ENCODE data around the gene FLNB. TPM values are rescaled to one million over a fixed set of nuclear protein-coding genes. Genes with fewer than 3 reads are reported as not detected.

Gene FLNB
- total RNA-seq, 1 donor from 2014 or later: 32.0 TPM

DNA sequence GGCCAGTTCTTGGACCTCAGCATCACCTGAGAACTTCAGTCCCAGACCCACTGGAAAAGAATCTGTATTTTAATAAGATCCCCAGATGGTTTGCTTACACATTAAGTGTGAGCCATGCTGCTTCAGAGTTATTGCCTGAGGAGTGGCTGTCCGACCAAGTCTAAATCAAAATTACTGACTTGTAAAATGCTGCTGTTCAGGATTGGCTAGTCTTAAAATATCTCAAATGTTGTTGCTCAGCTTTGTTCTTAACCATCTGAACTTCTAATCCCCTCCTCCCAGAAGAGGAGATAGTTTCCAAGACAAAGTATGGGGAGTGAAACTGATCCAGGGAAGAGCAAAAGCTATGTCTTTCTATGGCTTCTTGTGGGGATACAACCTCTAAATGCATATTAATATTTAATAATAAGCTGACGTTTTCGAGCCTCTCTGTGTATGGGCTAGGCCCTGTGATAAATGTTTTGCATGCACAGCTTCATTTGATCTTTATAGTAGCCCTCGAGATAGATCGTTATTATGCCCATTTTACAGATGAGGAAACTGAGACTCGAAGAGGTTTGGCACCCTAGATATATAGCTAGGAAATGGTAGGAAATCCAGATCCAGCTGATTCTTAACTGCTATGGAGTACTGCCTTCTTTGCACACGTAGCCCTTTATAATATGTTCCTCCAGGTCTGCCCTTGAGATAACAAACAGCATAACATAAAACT is 150.4 kb downstream of the FLNB start:
- no peaks in the 10 kb centered on the region for H3K27me3 ChIP-seq
- peaks cover 5% of the 10 kb centered on the region for H3K4me1 ChIP-seq
- Mint-ChIP-seq H3K36me3 (peaks cover 14% of the 10 kb centered on the region), H3K27me3 (ENCODE audit: insufficient read depth, low read depth) (peaks cover 3% of the 10 kb centered on the region), H3K27ac (no peak overlapping the region), H3K4me3 (no peak overlapping the region), H3K4me1 (peaks cover 30% of the 10 kb centered on the region), H3K9me3 (no peaks in the 10 kb centered on the region)
- DNase-seq (ENCODE audit: low spot score): no peak
- no peak overlapping the region for H2AFZ ChIP-seq (replicated peaks)
- H3K4me2 ChIP-seq: no peak overlapping the region
- H3K4me3 ChIP-seq: no peak overlapping the region
- no peaks in the 10 kb centered on the region for H3K79me2 ChIP-seq (ENCODE audit: low read depth)
- H3K9me3 ChIP-seq (ENCODE audit: low read depth): no peaks in the 10 kb centered on the region
- H3K27ac ChIP-seq: no peak overlapping the region
- no peaks in the 10 kb centered on the region for H3F3A ChIP-seq (ENCODE audit: low read depth)
- H3K36me3 ChIP-seq: no peaks in the 10 kb centered on the region
- no peak overlapping the region for H3K9ac ChIP-seq
- no peaks in the 10 kb centered on the region for H4K20me1 ChIP-seq (ENCODE audit: low read depth)
- TF ChIP-seq EZH2 (IDR thresholded peaks at IDR 0.05): no peak
- TF ChIP-seq, protein P1, sequence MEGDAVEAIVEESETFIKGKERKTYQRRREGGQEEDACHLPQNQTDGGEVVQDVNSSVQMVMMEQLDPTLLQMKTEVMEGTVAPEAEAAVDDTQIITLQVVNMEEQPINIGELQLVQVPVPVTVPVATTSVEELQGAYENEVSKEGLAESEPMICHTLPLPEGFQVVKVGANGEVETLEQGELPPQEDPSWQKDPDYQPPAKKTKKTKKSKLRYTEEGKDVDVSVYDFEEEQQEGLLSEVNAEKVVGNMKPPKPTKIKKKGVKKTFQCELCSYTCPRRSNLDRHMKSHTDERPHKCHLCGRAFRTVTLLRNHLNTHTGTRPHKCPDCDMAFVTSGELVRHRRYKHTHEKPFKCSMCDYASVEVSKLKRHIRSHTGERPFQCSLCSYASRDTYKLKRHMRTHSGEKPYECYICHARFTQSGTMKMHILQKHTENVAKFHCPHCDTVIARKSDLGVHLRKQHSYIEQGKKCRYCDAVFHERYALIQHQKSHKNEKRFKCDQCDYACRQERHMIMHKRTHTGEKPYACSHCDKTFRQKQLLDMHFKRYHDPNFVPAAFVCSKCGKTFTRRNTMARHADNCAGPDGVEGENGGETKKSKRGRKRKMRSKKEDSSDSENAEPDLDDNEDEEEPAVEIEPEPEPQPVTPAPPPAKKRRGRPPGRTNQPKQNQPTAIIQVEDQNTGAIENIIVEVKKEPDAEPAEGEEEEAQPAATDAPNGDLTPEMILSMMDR (IDR thresholded peaks at IDR 0.05): no peak
- no peak for TF ChIP-seq EZH2phosphoT487 (IDR thresholded peaks at IDR 0.05)

DNA sequence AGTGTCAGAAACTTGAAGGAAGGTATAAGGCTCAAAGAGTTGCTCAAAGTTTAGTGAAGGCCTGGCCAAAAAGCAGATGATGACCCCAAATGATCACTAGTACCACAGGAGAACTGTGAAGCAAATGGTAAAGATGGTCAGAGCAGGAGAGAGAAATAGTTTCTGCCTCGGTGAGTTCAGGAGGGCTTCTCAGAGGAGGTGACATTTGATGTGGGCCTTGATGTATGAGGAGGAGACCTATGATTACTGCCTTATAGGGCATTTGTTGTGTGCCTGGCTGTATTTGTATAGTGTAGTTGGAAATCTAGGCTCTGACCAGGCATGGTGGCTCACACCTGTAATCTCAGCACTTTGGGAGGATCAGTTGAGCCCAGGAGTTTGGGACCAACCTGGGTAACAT is 152.2 kb downstream of the FLNB start:
- Histone ChIP-seq H3K79me2 (ENCODE audit: low read depth) (no peaks in the 10 kb centered on the region), H2AFZ (replicated peaks) (no peak overlapping the region), H3K4me1 (peaks cover 15% of the 10 kb centered on the region), H3K4me2 (no peak overlapping the region), H3K9ac (no peak overlapping the region), H3K4me3 (no peak overlapping the region), H4K20me1 (ENCODE audit: low read depth) (no peaks in the 10 kb centered on the region), H3F3A (ENCODE audit: low read depth) (peaks cover 2% of the 10 kb centered on the region), H3K27me3 (no peaks in the 10 kb centered on the region), H3K27ac (no peak overlapping the region), H3K36me3 (no peaks in the 10 kb centered on the region), H3K9me3 (ENCODE audit: low read depth) (no peaks in the 10 kb centered on the region)
- Mint-ChIP-seq H3K27me3 (ENCODE audit: insufficient read depth, low read depth) (peaks cover 3% of the 10 kb centered on the region), H3K9me3 (no peaks in the 10 kb centered on the region), H3K27ac (peak overlapping the region; percentile 8), H3K36me3 (peaks cover 17% of the 10 kb centered on the region), H3K4me1 (peaks cover 37% of the 10 kb centered on the region), H3K4me3 (no peak overlapping the region)
- TF ChIP-seq EZH2phosphoT487 (IDR thresholded peaks at IDR 0.05) (no peak), EZH2 (IDR thresholded peaks at IDR 0.05) (no peak)
- TF ChIP-seq, protein P1 (IDR thresholded peaks at IDR 0.05): no peak
- DNase-seq (ENCODE audit: low spot score): no peak

DNA sequence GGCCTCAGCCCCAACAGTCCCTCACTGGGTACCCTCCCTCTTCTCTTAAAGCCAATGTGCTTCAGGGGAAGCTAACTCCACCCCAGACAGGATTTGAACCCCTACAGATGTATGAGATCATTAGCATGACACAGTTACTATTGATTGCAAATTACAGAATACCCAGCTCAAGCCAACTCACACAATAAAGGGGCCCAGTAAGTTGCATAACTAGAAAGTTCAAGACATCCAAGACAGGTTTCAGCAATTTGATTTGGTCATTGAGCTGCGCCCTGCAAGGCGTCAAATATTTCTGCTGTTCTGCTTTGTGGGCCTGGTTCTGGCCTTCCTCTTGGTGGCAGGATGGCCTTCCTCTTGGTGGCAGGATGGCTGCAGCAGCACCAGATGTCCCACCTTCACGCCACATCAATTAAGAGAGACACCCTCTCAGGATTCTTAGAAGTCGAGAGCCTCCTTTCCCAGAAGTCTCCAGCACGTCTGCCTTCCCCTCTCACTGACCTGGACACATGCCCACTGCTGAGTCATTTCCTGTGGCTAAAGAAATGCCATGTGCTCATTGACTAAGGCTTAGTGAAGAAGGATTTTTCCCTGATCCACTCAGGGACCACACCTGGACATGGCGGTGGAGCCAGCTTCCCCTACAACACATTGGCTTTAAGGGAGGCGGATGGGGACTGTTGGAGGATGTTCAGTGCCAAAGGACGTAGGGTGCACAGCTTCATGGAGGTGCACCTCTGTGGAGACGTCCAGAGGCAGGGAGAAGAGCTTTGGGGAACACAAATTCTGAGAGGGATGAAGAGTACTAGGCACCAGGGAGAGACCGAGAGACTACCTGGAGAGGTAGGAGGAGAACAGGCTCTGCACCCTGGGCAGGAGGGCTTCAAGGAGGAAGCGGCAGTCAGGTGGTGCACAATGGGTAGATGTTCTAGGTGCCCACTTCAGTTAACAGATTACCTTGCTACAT is 153.5 kb downstream of the FLNB start:
- Mint-ChIP-seq H3K4me3 (no peak overlapping the region), H3K4me1 (peaks cover 42% of the 10 kb centered on the region)

More for the DNA sequence above, 153.5 kb downstream of the FLNB start:
- H3K27ac ChIP-seq: no peak overlapping the region
- TF ChIP-seq EZH2phosphoT487 (IDR thresholded peaks at IDR 0.05): no peak
- TF ChIP-seq, protein P1 (IDR thresholded peaks at IDR 0.05): no peak
- no peak for TF ChIP-seq EZH2 (IDR thresholded peaks at IDR 0.05)
- no peak for DNase-seq (ENCODE audit: low spot score)
- no peaks in the 10 kb centered on the region for H3K36me3 ChIP-seq
- no peak overlapping the region for H3K4me3 ChIP-seq
- H3K9me3 ChIP-seq (ENCODE audit: low read depth): no peaks in the 10 kb centered on the region
- H3K4me1 ChIP-seq: peaks cover 22% of the 10 kb centered on the region
- no peak overlapping the region for H3K4me2 ChIP-seq
- Mint-ChIP-seq H3K27me3 (ENCODE audit: insufficient read depth, low read depth) (peaks cover 3% of the 10 kb centered on the region), H3K27ac (no peak overlapping the region), H3K36me3 (peaks cover 17% of the 10 kb centered on the region), H3K9me3 (no peaks in the 10 kb centered on the region)
- no peak overlapping the region for H2AFZ ChIP-seq (replicated peaks)
- no peaks in the 10 kb centered on the region for H4K20me1 ChIP-seq (ENCODE audit: low read depth)
- no peaks in the 10 kb centered on the region for H3K27me3 ChIP-seq
- H3K79me2 ChIP-seq (ENCODE audit: low read depth): no peaks in the 10 kb centered on the region
- H3K9ac ChIP-seq: no peak overlapping the region
- H3F3A ChIP-seq (ENCODE audit: low read depth): peaks cover 4% of the 10 kb centered on the region
